ENCODE results near the gene CREM.

CREM gene

GRCh38 chr10:35136263-35136815 is 9.7 kb downstream of the CREM start:
- no peak for DNase-seq (ENCODE audit: low spot score)

GRCh38 chr10:35140126-35140525 is 13.5 kb downstream of the CREM start:
- no peak for DNase-seq (ENCODE audit: low spot score)

GRCh38 chr10:35140727-35141126 is 14.1 kb downstream of the CREM start:
- no peak for DNase-seq (ENCODE audit: low spot score)

GRCh38 chr10:35150308-35150707 is 23.7 kb downstream of the CREM start:
- no peak for DNase-seq (ENCODE audit: low spot score)

- no peak for DNase-seq (ENCODE audit: low spot score)
Measured at GRCh38 chr10:35152992-35153391, 26.3 kb downstream of the CREM start.

GRCh38 chr10:35153716-35154115 is 27.1 kb downstream of the CREM start:
- DNase-seq (ENCODE audit: low spot score), result no peak

- DNase-seq (ENCODE audit: low spot score), result no peak
Measured at GRCh38 chr10:35160743-35161142, 34.1 kb downstream of the CREM start.

GRCh38 chr10:35161906-35162305 is 35.3 kb downstream of the CREM start:
- no peak for DNase-seq (ENCODE audit: low spot score)

GRCh38 chr10:35165136-35165535 is 38.5 kb downstream of the CREM start:
- DNase-seq (ENCODE audit: low spot score), result no peak

- no peak for DNase-seq (ENCODE audit: low spot score)
Measured at GRCh38 chr10:35165811-35166210, 39.2 kb downstream of the CREM start.

- DNase-seq (ENCODE audit: low spot score), result no peak
Measured at GRCh38 chr10:35166607-35167006, 40.0 kb downstream of the CREM start.

GRCh38 chr10:35167342-35167741 is 40.7 kb downstream of the CREM start:
- no peak for DNase-seq (ENCODE audit: low spot score)

GRCh38 chr10:35172146-35172545 is 45.5 kb downstream of the CREM start:
- no peak for DNase-seq (ENCODE audit: low spot score)

GRCh38 chr10:35172574-35172973 is 45.9 kb downstream of the CREM start:
- DNase-seq (ENCODE audit: low spot score), result no peak

- no peak for DNase-seq (ENCODE audit: low spot score)
Measured at GRCh38 chr10:35178331-35178730, 51.7 kb downstream of the CREM start.

GRCh38 chr10:35182631-35183510 is 56.2 kb downstream of the CREM start:
- no peak for DNase-seq (ENCODE audit: low spot score)

- no peak for DNase-seq (ENCODE audit: low spot score)
Measured at GRCh38 chr10:35184527-35185171, 58.0 kb downstream of the CREM start.

- no peak for DNase-seq (ENCODE audit: low spot score)
Measured at GRCh38 chr10:35185260-35186034, 58.8 kb downstream of the CREM start.

GRCh38 chr10:35188954-35189353 is 62.3 kb downstream of the CREM start:
- DNase-seq (ENCODE audit: low spot score), result no peak

GRCh38 chr10:35191523-35191922 is 64.9 kb downstream of the CREM start:
- peak; percentile 64 for DNase-seq (ENCODE audit: low spot score)

GRCh38 chr10:35192645-35193249 is 66.1 kb downstream of the CREM start:
- no peak for DNase-seq (ENCODE audit: low spot score)

- no peak for DNase-seq (ENCODE audit: low spot score)
Measured at GRCh38 chr10:35194471-35194870, 67.8 kb downstream of the CREM start.

Data from pons (tissue), 1 donor.